ENCODE results near the gene TXNDC17.
"Not testable (repeated sequence)": the region's sequence is repeated elsewhere in the genome, so short reads cannot be mapped to it uniquely, and the experiment has no call there.

TXNDC17 gene

GRCh38 chr17:6663200-6663599, 22.3 kb downstream of the TXNDC17 start:
- DNase-seq: not testable (repeated sequence)

- peak; percentile 64 for DNase-seq
Observed at GRCh38 chr17:6666077-6666521, 25.2 kb downstream of the TXNDC17 start.

- no peak for DNase-seq
Observed at GRCh38 chr17:6666557-6666956, 25.7 kb downstream of the TXNDC17 start.

GRCh38 chr17:6667516-6667915, 26.7 kb downstream of the TXNDC17 start:
- no peak for DNase-seq

- DNase-seq: no peak
Observed at GRCh38 chr17:6668219-6668618, 27.4 kb downstream of the TXNDC17 start.

- DNase-seq: no peak
Observed at GRCh38 chr17:6668727-6669425, 28.0 kb downstream of the TXNDC17 start.

- no peak for DNase-seq
Observed at GRCh38 chr17:6669479-6670212, 28.8 kb downstream of the TXNDC17 start.

GRCh38 chr17:6670571-6670970, 29.7 kb downstream of the TXNDC17 start:
- no peak for DNase-seq

- DNase-seq: no peak
Observed at GRCh38 chr17:6670999-6671398, 30.1 kb downstream of the TXNDC17 start.

- no peak for DNase-seq
Observed at GRCh38 chr17:6671431-6671830, 30.6 kb downstream of the TXNDC17 start.

GRCh38 chr17:6674586-6674985, 33.7 kb downstream of the TXNDC17 start:
- DNase-seq: no peak

GRCh38 chr17:6675201-6675825, 34.5 kb downstream of the TXNDC17 start:
- no peak for DNase-seq

GRCh38 chr17:6676802-6677157, 35.9 kb downstream of the TXNDC17 start:
- no peak for DNase-seq

GRCh38 chr17:6677158-6677831, 36.4 kb downstream of the TXNDC17 start:
- DNase-seq: no peak

GRCh38 chr17:6677946-6678345, 37.1 kb downstream of the TXNDC17 start:
- DNase-seq: no peak

GRCh38 chr17:6679241-6679640, 38.4 kb downstream of the TXNDC17 start:
- DNase-seq: no peak

- no peak for DNase-seq
Observed at GRCh38 chr17:6681176-6681575, 40.3 kb downstream of the TXNDC17 start.

GRCh38 chr17:6681671-6682070, 40.8 kb downstream of the TXNDC17 start:
- DNase-seq: no peak

- DNase-seq: no peak
Observed at GRCh38 chr17:6682339-6682738, 41.5 kb downstream of the TXNDC17 start.

- DNase-seq: no peak
Observed at GRCh38 chr17:6683081-6683684, 42.3 kb downstream of the TXNDC17 start.

GRCh38 chr17:6683730-6684459, 43.0 kb downstream of the TXNDC17 start:
- no peak for DNase-seq

- DNase-seq: no peak
Observed at GRCh38 chr17:6684460-6684783, 43.6 kb downstream of the TXNDC17 start.
